ENCODE data around the gene CTXND1. TPM values are rescaled to one million over a fixed set of nuclear protein-coding genes. Genes with fewer than 3 reads are reported as not detected.

The CTXND1 gene
- total and polyA plus RNA-seq, 2 of the 4 experiments (the other 2 are of a cell fraction), result not detected

DNA sequence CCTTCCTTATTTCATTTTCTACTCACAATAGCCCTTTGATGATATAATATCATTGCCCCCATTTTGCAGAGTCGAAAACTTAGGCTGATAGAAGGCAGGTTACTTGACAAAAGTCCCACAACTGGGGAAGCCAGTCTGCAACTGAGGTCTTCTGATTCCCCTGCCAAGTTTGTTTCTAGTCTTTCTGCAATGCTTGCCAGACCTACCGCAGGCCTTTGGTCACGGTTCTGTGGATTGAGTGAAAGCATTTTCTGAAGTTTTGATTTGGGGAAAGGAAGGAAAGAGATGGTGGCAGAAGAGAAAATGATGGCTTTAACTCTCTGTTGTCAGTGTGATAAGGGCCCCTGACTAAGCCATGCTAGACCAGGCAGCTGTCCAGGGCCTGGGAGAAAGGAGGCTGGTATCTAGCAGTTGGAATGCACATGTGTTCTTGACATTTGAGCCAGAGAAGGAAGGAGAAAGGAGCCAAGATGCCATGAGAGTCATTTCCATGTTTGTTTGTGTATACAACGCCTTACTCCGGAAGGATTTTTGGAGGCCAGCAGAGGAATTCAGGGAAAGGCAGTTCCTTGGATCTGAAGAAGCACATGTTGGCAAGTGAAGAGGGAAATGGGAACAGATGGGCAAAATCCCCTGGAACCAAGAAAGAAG lies 69.3 kb downstream of the CTXND1 start (continued):
- peak; percentile 99 for TF ChIP-seq MXI1 (IDR thresholded peaks at IDR 0.05; ENCODE audit: borderline replicate concordance, low read depth, low read length)

DNA sequence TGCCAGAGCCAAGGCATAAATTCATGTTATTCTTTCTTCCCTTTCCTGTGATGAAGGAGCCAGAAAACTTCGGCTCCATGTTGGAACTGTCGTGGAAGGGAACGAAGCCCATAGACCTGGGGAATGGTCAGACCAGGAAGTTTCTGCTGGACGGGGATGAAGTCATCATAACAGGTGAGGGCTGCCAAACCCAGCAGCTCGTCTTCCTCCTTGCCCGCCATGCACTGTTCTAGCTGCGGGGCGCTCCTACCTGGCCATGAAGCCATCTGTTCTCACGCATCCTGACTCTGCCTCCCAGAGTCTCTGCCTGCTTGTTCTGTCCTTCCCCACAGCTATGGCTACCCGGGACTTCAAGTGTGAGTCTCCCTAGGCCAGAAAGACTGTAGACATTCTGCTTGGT lies 71.0 kb downstream of the CTXND1 start:
- dilution Hi-C loops (cut with HindIII; ENCODE audit: low sequenced_read_pairs, unreplicated experiment), result no loop called here
- TF ChIP-seq POLR2A (IDR thresholded peaks at IDR 0.05; ENCODE audit: low read depth, low read length), result no peak
- no peak for TF ChIP-seq FOS (IDR thresholded peaks at IDR 0.05; ENCODE audit: low read depth, low read length)
- no peak for TF ChIP-seq CEBPB (IDR thresholded peaks at IDR 0.05; ENCODE audit: low read depth, low read length)
- no peak for TF ChIP-seq BHLHE40 (IDR thresholded peaks at IDR 0.05; ENCODE audit: low read depth, low read length)
- TF ChIP-seq, protein P1, sequence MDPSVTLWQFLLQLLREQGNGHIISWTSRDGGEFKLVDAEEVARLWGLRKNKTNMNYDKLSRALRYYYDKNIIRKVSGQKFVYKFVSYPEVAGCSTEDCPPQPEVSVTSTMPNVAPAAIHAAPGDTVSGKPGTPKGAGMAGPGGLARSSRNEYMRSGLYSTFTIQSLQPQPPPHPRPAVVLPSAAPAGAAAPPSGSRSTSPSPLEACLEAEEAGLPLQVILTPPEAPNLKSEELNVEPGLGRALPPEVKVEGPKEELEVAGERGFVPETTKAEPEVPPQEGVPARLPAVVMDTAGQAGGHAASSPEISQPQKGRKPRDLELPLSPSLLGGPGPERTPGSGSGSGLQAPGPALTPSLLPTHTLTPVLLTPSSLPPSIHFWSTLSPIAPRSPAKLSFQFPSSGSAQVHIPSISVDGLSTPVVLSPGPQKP (IDR thresholded peaks at IDR 0.05; ENCODE audit: borderline replicate concordance, low read depth, low read length), result no peak
- TF ChIP-seq MAFK (IDR thresholded peaks at IDR 0.05; ENCODE audit: low read depth, low read length), result no peak
- no peak for TF ChIP-seq SMC3 (IDR thresholded peaks at IDR 0.05; ENCODE audit: low read depth, low read length)
- TF ChIP-seq, protein P2, sequence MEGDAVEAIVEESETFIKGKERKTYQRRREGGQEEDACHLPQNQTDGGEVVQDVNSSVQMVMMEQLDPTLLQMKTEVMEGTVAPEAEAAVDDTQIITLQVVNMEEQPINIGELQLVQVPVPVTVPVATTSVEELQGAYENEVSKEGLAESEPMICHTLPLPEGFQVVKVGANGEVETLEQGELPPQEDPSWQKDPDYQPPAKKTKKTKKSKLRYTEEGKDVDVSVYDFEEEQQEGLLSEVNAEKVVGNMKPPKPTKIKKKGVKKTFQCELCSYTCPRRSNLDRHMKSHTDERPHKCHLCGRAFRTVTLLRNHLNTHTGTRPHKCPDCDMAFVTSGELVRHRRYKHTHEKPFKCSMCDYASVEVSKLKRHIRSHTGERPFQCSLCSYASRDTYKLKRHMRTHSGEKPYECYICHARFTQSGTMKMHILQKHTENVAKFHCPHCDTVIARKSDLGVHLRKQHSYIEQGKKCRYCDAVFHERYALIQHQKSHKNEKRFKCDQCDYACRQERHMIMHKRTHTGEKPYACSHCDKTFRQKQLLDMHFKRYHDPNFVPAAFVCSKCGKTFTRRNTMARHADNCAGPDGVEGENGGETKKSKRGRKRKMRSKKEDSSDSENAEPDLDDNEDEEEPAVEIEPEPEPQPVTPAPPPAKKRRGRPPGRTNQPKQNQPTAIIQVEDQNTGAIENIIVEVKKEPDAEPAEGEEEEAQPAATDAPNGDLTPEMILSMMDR (conservative IDR thresholded peaks at IDR 0.05; ENCODE audit: low read depth, low read length), result no peak
- no peak for TF ChIP-seq RFX5 (IDR thresholded peaks at IDR 0.05; ENCODE audit: low read depth, low read length)
- TF ChIP-seq NFE2L2 (IDR thresholded peaks at IDR 0.05; ENCODE audit: low read depth, low read length), result no peak
- TF ChIP-seq, protein P3, sequence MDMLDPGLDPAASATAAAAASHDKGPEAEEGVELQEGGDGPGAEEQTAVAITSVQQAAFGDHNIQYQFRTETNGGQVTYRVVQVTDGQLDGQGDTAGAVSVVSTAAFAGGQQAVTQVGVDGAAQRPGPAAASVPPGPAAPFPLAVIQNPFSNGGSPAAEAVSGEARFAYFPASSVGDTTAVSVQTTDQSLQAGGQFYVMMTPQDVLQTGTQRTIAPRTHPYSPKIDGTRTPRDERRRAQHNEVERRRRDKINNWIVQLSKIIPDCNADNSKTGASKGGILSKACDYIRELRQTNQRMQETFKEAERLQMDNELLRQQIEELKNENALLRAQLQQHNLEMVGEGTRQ (IDR thresholded peaks at IDR 0.05; ENCODE audit: low read depth, low read length), result no peak
- no peak for TF ChIP-seq CHD1 (IDR thresholded peaks at IDR 0.05; ENCODE audit: low read depth, low read length)
- no peak for TF ChIP-seq RCOR1 (IDR thresholded peaks at IDR 0.05; ENCODE audit: insufficient replicate concordance, low read length)

More for the DNA sequence above, 71.0 kb downstream of the CTXND1 start:
- Histone ChIP-seq H2AFZ (replicated peaks; ENCODE audit: low read length, poor library complexity) (no peak overlapping the region), H3K4me1 (ENCODE audit: control insufficient read depth, insufficient read depth, low read length) (peaks cover 13% of the 10 kb centered on the region), H3K9me3 (ENCODE audit: control insufficient read depth, insufficient read depth, low read length) (no peaks in the 10 kb centered on the region; the same call in 1 of the 2 replicates), H3K27me3 (ENCODE audit: control insufficient read depth, insufficient read depth, low read length) (no peaks in the 10 kb centered on the region), H3K14ac (replicated peaks; ENCODE audit: low read depth, low read length) (no peak overlapping the region), H2BK20ac (ENCODE audit: low read depth, low read length) (peak overlapping the region; percentile 28; the same call in 1 of the 2 replicates), H3K79me1 (ENCODE audit: low read depth in 1 of 2, low read length in 2 of 2) (peaks cover 3 to 7% of the 10 kb centered on the region in 2 experiments), H3K56ac (ENCODE audit: extremely low read depth, insufficient read depth, low read length) (no peak overlapping the region), H2BK5ac (ENCODE audit: low read depth, low read length, poor library complexity, severe bottlenecking) (no peak overlapping the region), H3K36me3 (ENCODE audit: control insufficient read depth, insufficient read depth, low read length) (peaks cover 37% of the 10 kb centered on the region), H3K18ac (ENCODE audit: low read depth, low read length) (no peak overlapping the region), H2AK5ac (ENCODE audit: low read depth, low read length) (peak overlapping the region; percentile 99), H4K8ac (ENCODE audit: low read depth in 2 of 2, low read length in 2 of 2) (no peak overlapping the region), H2BK120ac (ENCODE audit: low read depth, low read length) (peak overlapping the region; percentile 45; the same call in 1 of the 2 replicates), H3K23ac (ENCODE audit: low read depth, low read length) (no peak overlapping the region), H4K91ac (ENCODE audit: insufficient read depth, low read depth, low read length) (no peak overlapping the region), H4K5ac (ENCODE audit: low read depth, low read length) (no peak overlapping the region), H3K9me1 (ENCODE audit: insufficient read depth, low read length) (peaks cover 32% of the 10 kb centered on the region), H3K4ac (ENCODE audit: low read depth, low read length) (peak overlapping the region; percentile 71; the same call in 1 of the 2 replicates), H3K9ac (ENCODE audit: low read depth, low read length) (no peak overlapping the region), H3K4me3 (ENCODE audit: insufficient read depth, low read depth, low read length) (no peak overlapping the region), H2AK9ac (replicated peaks; ENCODE audit: low read depth, low read length, poor library complexity) (no peak overlapping the region), H3K27ac (ENCODE audit: insufficient read depth, low read length) (no peak overlapping the region), H2BK15ac (ENCODE audit: low read depth, low read length) (peak overlapping the region; percentile 46; the same call in 1 of the 3 replicates), H4K20me1 (ENCODE audit: insufficient read depth, low read length) (no peaks in the 10 kb centered on the region), H3K4me2 (ENCODE audit: low read depth, low read length) (no peak overlapping the region)
- CTCF ChIA-PET, result no interaction called here
- ATAC-seq (ENCODE audit: low read depth), result no peak
- in situ Hi-C loops (cut with MboI; ENCODE audit: low sequenced_read_pairs) (no loop called here), intact Hi-C loops (cut with micrococcal nuclease) (no loop called here)
- POLR2A ChIA-PET (ENCODE audit: unreplicated experiment), result no interaction called here
- DNase-seq, result no peak
- BruUV-seq (replicated peaks), result no TSS peak
- 95% methylated on average over 5 of the region's 10 CpGs; no CpG with 5 or more reads in 1 of the 2 experiments for WGBS, 2 experiments (ENCODE audit: extremely low coverage in 2 of 2, insufficient read length in 1 of 2)

Measured in IMR-90 (cell line).